HUES6 (cell line): ENCODE results near the gene SPRN.
"Not testable (repeated sequence)": the region's sequence is repeated elsewhere in the genome, so short reads cannot be mapped to it uniquely, and the experiment has no call there.

Experiments used
- H3K27ac ChIP-seq: 2 replicates; pipeline ENCODE4 v1.7.0; 2013; ENCODE audit warnings: low read depth, mild to moderate bottlenecking, low read length, inconsistent platforms
- H3K27me3 ChIP-seq: 2 replicates; pipeline ENCODE4 v1.6.1; 2013; ENCODE audit warnings: low read length; ENCODE audit not compliant: control insufficient read depth, insufficient read depth
- H3K36me3 ChIP-seq: 2 replicates; pipeline ENCODE4 v1.6.1; 2013; ENCODE audit warnings: low read length; ENCODE audit not compliant: control insufficient read depth, insufficient read depth
- H3K4me1 ChIP-seq: 2 replicates; pipeline ENCODE4 v1.6.1; 2013; ENCODE audit warnings: low read length; ENCODE audit not compliant: control insufficient read depth, insufficient read depth
- H3K4me3 ChIP-seq: 2 replicates; pipeline ENCODE4 v1.5.1; 2013; ENCODE audit warnings: low read depth, low read length
- H3K9ac ChIP-seq: one replicate; pipeline ENCODE4 v1.6.1; 2013; ENCODE audit warnings: mild to moderate bottlenecking, low read length
- H3K9me3 ChIP-seq: 2 replicates; pipeline ENCODE4 v1.6.1; 2013; ENCODE audit warnings: low read depth, low read length; ENCODE audit not compliant: control insufficient read depth, insufficient read depth

Gene SPRN

GRCh38 chr10:133424601-133425000 is at the start of gene SPRN:
SPRN (minus strand) TSS chr10:133424625; CDS start chr10:133423681, 944 bp downstream.
- not testable (repeated sequence) for H3K9me3 ChIP-seq, H3K9ac ChIP-seq, H3K4me1 ChIP-seq, H3K27ac ChIP-seq
- Histone ChIP-seq H3K27me3 (peaks cover 30% of the 10 kb centered on the region), H3K36me3 (peaks cover 16% of the 10 kb centered on the region), H3K4me3 (peak within 1 kb of the TSS; percentile 38)

GRCh38 chr10:133474027-133474426 is 49.6 kb upstream of the SPRN start:
- Histone ChIP-seq H3K9ac (no peak overlapping the region), H3K9me3 (peaks cover 48% of the 10 kb centered on the region; the same call in 1 of the 2 replicates), H3K36me3 (no peaks in the 10 kb centered on the region), H3K27ac (no peak overlapping the region), H3K4me3 (no peak overlapping the region), H3K27me3 (no peaks in the 10 kb centered on the region), H3K4me1 (no peaks in the 10 kb centered on the region)

- no peaks in the 10 kb centered on the region for H3K36me3 ChIP-seq
- H3K27ac ChIP-seq = no peak overlapping the region
- H3K4me3 ChIP-seq = no peak overlapping the region
- H3K4me1 ChIP-seq = no peaks in the 10 kb centered on the region
- no peak overlapping the region for H3K9ac ChIP-seq
- no peaks in the 10 kb centered on the region for H3K27me3 ChIP-seq
- peaks cover 48% of the 10 kb centered on the region; the same call in 1 of the 2 replicates for H3K9me3 ChIP-seq
Measured at GRCh38 chr10:133473270-133473669, 48.8 kb upstream of the SPRN start.

- H3K36me3 ChIP-seq = no peaks in the 10 kb centered on the region
- peaks cover 61% of the 10 kb centered on the region; the same call in 1 of the 2 replicates for H3K9me3 ChIP-seq
Measured at GRCh38 chr10:133471300-133472109, 47.1 kb upstream of the SPRN start.

GRCh38 chr10:133469205-133469604 is 44.8 kb upstream of the SPRN start:
- H3K27me3 ChIP-seq = peaks cover 24% of the 10 kb centered on the region
- peaks cover 52% of the 10 kb centered on the region; the same call in 1 of the 2 replicates for H3K9me3 ChIP-seq
- H3K27ac ChIP-seq, H3K4me1 ChIP-seq, H3K9ac ChIP-seq, H3K4me3 ChIP-seq, H3K36me3 ChIP-seq: not testable (repeated sequence)

More at GRCh38 chr10:133471300-133472109, 47.1 kb upstream of the SPRN start:
- H3K4me3 ChIP-seq = no peak overlapping the region
- H3K27ac ChIP-seq = no peak overlapping the region
- peaks cover 4% of the 10 kb centered on the region; the same call in 1 of the 2 replicates for H3K27me3 ChIP-seq
- no peak overlapping the region for H3K9ac ChIP-seq
- no peaks in the 10 kb centered on the region for H3K4me1 ChIP-seq

GRCh38 chr10:133467286-133467911 is 43.0 kb upstream of the SPRN start:
- Histone ChIP-seq H3K9ac (no peak overlapping the region), H3K36me3 (no peaks in the 10 kb centered on the region), H3K9me3 (peaks cover 48% of the 10 kb centered on the region; the same call in 1 of the 2 replicates), H3K27ac (no peak overlapping the region), H3K27me3 (peaks cover 31% of the 10 kb centered on the region), H3K4me1 (no peaks in the 10 kb centered on the region), H3K4me3 (no peak overlapping the region)

- Histone ChIP-seq H3K36me3 (no peaks in the 10 kb centered on the region), H3K27ac (no peak overlapping the region), H3K9ac (no peak overlapping the region), H3K27me3 (peaks cover 31% of the 10 kb centered on the region), H3K9me3 (peaks cover 49% of the 10 kb centered on the region; the same call in 1 of the 2 replicates), H3K4me1 (no peaks in the 10 kb centered on the region), H3K4me3 (no peak overlapping the region)
Measured at GRCh38 chr10:133466683-133467275, 42.4 kb upstream of the SPRN start.

GRCh38 chr10:133465950-133466474 is 41.6 kb upstream of the SPRN start:
- H3K9me3 ChIP-seq = peaks cover 43% of the 10 kb centered on the region; the same call in 1 of the 2 replicates
- peaks cover 31% of the 10 kb centered on the region for H3K27me3 ChIP-seq

GRCh38 chr10:133465191-133465949 is 40.9 kb upstream of the SPRN start:
- peak overlapping the region; percentile 44; the same call in 1 of the 2 replicates for H3K4me3 ChIP-seq
- H3K27me3 ChIP-seq = peaks cover 31% of the 10 kb centered on the region
- H3K9me3 ChIP-seq = peaks cover 36% of the 10 kb centered on the region; the same call in 1 of the 2 replicates
- H3K27ac ChIP-seq = no peak overlapping the region
- H3K36me3 ChIP-seq = no peaks in the 10 kb centered on the region
- H3K4me1 ChIP-seq = no peaks in the 10 kb centered on the region
- no peak overlapping the region for H3K9ac ChIP-seq

More at GRCh38 chr10:133465950-133466474, 41.6 kb upstream of the SPRN start:
- H3K27ac ChIP-seq = no peak overlapping the region
- no peaks in the 10 kb centered on the region for H3K4me1 ChIP-seq
- no peak overlapping the region for H3K4me3 ChIP-seq
- no peak overlapping the region for H3K9ac ChIP-seq
- no peaks in the 10 kb centered on the region for H3K36me3 ChIP-seq

- Histone ChIP-seq H3K36me3 (no peaks in the 10 kb centered on the region), H3K4me1 (no peaks in the 10 kb centered on the region), H3K9ac (no peak overlapping the region), H3K27me3 (peaks cover 31% of the 10 kb centered on the region), H3K9me3 (peaks cover 39% of the 10 kb centered on the region; the same call in 1 of the 2 replicates), H3K27ac (no peak overlapping the region), H3K4me3 (no peak overlapping the region)
Measured at GRCh38 chr10:133464582-133465031, 40.2 kb upstream of the SPRN start.
